ENCODE results near the gene BCL11B. TPM values are rescaled to one million over a fixed set of nuclear protein-coding genes. Genes with fewer than 3 reads are reported as not detected.
A peak's percentile ranks its signal among the peaks of the same experiment; 100 is the strongest.

Gene BCL11B
- total and polyA plus RNA-seq, 11 donors = 0.04 to 2.1 (median 0.15) TPM; not detected in 3

GRCh38 chr14:99241325-99242010 is 30.5 kb downstream of the BCL11B start:
- 61 to 71% (median 62%) methylated on average over 18 of the region's 18 CpGs for WGBS, 4 donors
- no peak for DNase-seq
- intact Hi-C loops (cut with DNase I) = no loop called here
- Histone ChIP-seq H3K27ac (peak overlapping the region in 1 of 12 donors; percentile 75), H3K36me3 (no peaks in the 10 kb centered on the region), H3K4me3 (peak overlapping the region in 1 of 12 donors; percentile 21), H3K9me3 (peaks cover 0 to 4% (median 0%) of the 10 kb centered on the region in 12 donors), H3K4me1 (peaks cover 0 to 12% (median 0%) of the 10 kb centered on the region in 12 donors), H3K27me3 (peaks cover 13 to 78% (median 22%) of the 10 kb centered on the region in 9 donors)
- TF ChIP-seq POLR2A (IDR thresholded peaks at IDR 0.05) (no peak), CTCF (IDR thresholded peaks at IDR 0.05) (no peak)
- ATAC-seq = no peak

GRCh38 chr14:99240627-99241324 is 31.2 kb downstream of the BCL11B start:
- peak overlapping the region in 1 of 12 donors; percentile 75 for H3K27ac ChIP-seq
- ATAC-seq (no peak), DNase-seq (no peak)
- WGBS, 4 donors = 79 to 85% (median 84%) methylated on average over 23 of the region's 23 CpGs
- H3K36me3 ChIP-seq = no peaks in the 10 kb centered on the region
- peak overlapping the region in 1 of 12 donors; percentile 21 for H3K4me3 ChIP-seq
- peaks cover 0 to 5% (median 0%) of the 10 kb centered on the region in 12 donors for H3K4me1 ChIP-seq
- intact Hi-C loops (cut with DNase I) = no loop called here
- H3K9me3 ChIP-seq = peaks cover 0 to 11% (median 0%) of the 10 kb centered on the region in 12 donors
- TF ChIP-seq POLR2A (IDR thresholded peaks at IDR 0.05) (no peak), CTCF (IDR thresholded peaks at IDR 0.05) (no peak)
- H3K27me3 ChIP-seq = peaks cover 6 to 77% (median 16%) of the 10 kb centered on the region in 9 donors

- Histone ChIP-seq H3K4me1 (no peaks in the 10 kb centered on the region), H3K27ac (peak overlapping the region in 1 of 12 donors; percentile 75), H3K4me3 (no peak overlapping the region), H3K9me3 (peaks cover 0 to 22% (median 5%) of the 10 kb centered on the region in 12 donors), H3K27me3 (peaks cover 0 to 76% (median 9%) of the 10 kb centered on the region in 9 donors), H3K36me3 (no peaks in the 10 kb centered on the region)
- intact Hi-C loops (cut with DNase I) = no loop called here
- WGBS, 4 donors = 49 to 64% (median 57%) methylated on average over 7 of the region's 7 CpGs
- no peak for ATAC-seq
- no peak for TF ChIP-seq POLR2A (IDR thresholded peaks at IDR 0.05)
- TF ChIP-seq CTCF (IDR thresholded peaks at IDR 0.05) = no peak
- no peak for DNase-seq
Observed at GRCh38 chr14:99239661-99240092, 32.3 kb downstream of the BCL11B start.

- DNase-seq (no peak), ATAC-seq (no peak)
- no peaks in the 10 kb centered on the region for H3K4me1 ChIP-seq
- TF ChIP-seq CTCF (IDR thresholded peaks at IDR 0.05) = no peak
- no peak for TF ChIP-seq POLR2A (IDR thresholded peaks at IDR 0.05)
- WGBS, 4 donors = 80 to 89% (median 84%) methylated on average over 6 of the region's 6 CpGs
- H3K27ac ChIP-seq = peak overlapping the region in 1 of 12 donors; percentile 63
- H3K27me3 ChIP-seq = peaks cover 0 to 75% (median 6%) of the 10 kb centered on the region in 9 donors
- H3K36me3 ChIP-seq = no peaks in the 10 kb centered on the region
- intact Hi-C loops (cut with DNase I) = no loop called here
- H3K4me3 ChIP-seq = no peak overlapping the region
- peaks cover 0 to 31% (median 7%) of the 10 kb centered on the region in 12 donors for H3K9me3 ChIP-seq
Observed at GRCh38 chr14:99238216-99238615, 33.8 kb downstream of the BCL11B start.
